ENCODE data around the gene ZNF773.
"Not testable (repeated sequence)": the region's sequence is repeated elsewhere in the genome, so short reads cannot be mapped to it uniquely, and the experiment has no call there.

Gene ZNF773

DNA sequence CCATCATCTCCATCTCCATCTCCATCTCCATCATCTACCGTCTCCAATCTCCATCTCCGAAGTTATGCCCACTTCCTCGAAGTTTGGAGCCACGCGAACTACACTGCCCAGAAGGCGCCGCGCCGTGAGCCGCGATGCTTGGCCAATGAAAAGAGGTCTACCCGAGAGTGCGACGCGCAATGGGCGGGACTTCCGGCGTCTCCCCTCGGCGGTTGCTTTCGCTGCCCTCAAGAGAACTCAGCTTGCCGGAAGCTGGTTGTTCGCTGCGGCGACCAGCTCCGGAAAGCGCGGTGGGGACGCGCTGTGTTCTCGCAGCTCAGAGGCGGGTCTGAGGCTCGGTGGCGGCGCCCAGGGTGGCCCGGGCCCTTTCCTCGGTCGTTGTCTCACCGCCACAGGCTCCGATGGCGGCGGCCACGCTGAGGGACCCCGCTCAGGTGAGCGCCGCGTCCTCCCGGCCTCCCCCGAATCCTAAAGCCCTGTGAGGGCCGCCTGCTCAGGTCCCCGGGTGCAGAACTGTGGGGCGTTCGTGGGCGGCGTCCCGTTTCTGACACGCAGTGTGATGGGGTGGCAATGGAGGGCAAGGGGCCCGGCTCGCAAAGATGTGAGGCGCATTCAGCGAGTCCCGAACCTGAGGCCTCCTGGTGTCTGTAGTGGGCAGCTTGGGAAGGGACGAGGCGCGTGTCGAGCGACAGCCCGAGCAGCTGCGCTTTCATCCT, at the start of gene ZNF773:
ZNF773 (plus strand) TSS at position 259 of the 716 bp plus-strand sequence; CDS start at position 402, 143 bp downstream.
- DNase-seq: peak; percentile 83 to 84

GRCh38 chr19:57452307-57452706, 47.4 kb upstream of the ZNF773 start:
- DNase-seq: no peak

DNA sequence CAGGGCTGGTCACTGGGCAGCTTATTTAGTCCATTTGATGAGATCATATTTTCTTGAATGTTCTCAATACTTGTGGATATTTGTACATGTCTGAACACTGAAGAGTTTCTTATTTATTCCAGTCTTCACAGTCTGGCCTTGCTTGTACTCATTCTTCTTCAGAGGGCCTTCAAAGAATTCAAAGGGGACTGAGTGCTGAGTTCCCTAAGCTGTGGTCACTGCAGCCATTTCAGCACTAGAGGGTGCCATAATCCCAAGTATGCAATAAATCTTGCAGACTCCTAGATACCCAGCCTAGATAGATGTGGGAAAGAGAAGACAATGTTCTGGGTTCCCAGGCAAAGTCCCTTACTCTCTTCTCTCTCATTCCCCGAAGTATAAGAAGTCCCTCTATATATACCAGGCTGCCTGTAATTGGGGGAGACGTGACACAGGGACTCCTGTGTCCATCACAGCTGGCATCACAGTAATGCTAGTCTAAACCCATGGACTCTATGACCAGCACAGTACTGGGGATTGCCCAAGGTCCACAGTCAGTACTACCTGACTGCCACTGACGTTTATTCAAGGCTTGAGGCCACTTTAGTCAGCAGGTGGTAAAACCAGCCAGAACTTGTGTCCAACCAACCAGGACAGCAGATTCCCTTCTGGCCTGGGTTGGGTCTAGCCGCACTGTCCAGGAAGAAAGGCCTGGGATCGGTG, 33.9 kb upstream of the ZNF773 start:
- peak; percentile 62 to 78 for DNase-seq

DNA sequence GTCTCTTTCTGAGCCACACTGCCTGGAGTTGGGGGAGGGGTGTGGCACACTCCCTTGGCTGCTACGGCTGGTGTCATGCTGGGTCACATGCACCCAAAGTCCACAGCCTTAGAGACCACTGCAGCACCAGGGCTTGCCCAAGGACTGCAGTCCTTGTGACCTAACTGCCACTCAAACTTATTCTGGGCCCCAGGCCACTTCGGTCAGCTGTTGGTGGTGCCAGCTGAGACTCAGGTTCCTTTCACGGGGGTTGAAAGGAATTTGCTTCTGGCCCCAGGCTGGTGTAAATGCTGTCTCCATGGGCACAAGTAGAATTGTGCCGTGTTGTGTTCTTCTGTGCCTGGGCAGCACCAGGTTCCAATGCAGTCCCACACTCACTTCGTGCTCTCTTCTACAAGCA, 33.2 kb upstream of the ZNF773 start:
- DNase-seq: no peak

DNA sequence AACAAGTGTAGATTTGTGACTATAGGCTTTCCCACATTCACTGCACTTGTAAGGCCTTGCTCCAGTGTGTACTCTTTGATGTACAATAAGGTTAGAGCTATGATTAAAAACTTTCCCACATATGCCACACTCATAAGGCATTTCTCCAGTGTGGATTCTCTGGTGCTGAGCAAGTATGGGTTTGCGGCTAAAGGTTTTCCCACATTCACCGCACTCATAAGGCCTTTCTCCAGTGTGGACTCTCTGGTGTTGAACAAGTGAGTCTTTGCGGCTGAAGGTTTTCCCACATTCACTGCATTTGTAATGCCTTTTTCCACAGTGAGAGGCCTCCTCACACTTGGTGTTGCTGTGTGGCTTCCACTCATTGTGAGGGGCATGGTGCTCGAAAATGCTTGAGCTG, 26.1 kb upstream of the ZNF773 start:
- DNase-seq: no peak

- DNase-seq: peak; percentile 77 to 82
Observed at GRCh38 chr19:57477191-57478008, 22.3 kb upstream of the ZNF773 start, which contains the start of gene ZNF772. Gene ZNF772, minus strand, starts transcription at chr19:57477566. Its CDS starts 257 bp downstream, at chr19:57477309.

DNA sequence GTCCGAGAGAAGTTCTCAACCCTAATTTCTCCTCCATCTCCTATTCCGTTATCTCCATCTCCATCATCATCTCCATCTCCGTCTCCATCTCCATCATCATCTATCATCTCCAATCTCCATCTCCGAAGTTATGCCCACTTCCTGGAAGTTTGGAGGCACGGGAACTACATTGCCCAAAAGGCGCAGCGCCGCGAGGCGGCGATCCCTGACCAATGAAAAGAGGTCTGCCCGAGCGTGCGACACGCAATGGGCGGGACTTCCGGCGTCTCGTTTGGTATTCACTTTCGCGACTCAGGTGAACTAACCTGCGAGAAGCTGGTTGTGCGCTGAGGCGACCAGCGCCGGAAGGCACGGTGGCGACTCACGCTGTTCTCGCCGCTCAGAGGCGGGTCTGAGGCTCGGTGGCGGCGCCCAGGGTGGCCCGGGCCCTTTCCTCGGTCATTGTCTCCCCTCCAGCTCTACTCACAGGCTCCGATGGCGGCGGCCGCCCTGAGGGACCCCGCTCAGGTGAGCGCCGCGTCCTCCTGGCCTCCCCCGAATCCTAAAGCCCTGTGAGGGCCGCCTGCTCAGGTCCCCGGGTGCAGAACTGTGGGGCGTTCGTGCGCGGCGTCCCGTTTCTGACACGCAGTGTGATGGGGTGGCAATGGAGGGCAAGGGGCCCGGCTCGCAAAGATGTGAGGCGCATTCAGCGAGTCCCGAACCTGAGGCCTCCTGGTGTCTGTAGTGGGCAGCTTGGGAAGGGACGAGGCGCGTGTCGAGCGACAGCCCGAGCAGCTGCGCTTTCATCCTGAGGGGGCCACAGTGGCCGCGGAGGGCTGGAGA, 12.1 kb upstream of the ZNF773 start, which contains the start of gene ZNF419:
ZNF419 (plus strand) TSS at position 274 of the 822 bp plus-strand sequence; CDS start at position 475, 201 bp downstream.
- peak; percentile 67 to 77 for DNase-seq

DNA sequence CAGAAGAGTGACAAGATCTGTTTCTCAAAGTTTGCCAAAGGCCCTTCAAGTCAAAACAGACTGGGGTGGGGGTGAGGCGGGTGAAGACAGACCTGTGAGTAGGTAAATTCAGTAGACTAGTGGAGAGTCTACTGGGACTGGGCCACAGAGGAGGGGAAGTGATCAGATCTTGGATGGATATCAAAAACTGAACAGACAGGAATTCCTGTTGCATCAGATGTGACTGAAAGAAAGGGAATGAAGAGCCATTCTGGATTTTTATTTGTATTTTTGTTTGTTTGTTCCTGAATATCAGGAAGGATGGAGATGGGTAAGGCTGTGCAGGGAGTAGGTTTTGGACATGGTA, 11.5 kb upstream of the ZNF773 start:
- DNase-seq: not testable (repeated sequence)

DNA sequence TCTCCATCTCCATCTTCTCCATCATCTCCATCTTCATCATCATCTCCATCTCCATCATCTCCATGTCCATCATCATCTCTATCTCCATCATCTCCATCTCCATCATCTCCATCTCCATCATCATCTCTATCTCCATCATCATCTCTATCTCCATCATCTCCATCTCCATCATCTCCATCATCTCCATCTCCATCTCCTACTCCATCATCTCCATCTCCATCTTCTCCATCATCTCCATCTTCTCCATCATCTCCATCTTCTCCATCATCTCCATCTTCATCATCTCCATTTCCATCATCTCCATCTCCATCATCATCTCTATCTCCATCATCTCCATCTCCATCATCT, 432 bp upstream of the ZNF773 start:
- DNase-seq: not testable (repeated sequence)

DNA sequence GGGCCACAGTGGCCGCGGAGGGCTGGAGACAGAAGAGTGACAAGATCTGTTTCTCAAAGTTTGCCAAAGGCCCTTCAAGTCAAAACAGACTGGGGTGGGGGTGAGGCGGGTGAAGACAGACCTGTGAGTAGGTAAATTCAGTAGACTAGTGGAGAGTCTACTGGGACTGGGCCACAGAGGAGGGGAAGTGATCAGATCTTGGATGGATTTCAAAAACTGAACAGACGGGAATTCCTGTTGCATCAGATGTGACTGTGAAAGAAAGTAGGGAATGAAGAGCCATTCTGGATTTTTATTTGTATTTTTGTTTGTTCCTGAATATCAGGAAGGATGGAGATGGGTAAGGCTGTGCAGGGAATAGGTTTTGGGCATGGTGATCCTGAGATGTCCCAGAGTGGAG, 662 bp downstream of the ZNF773 start:
- peak in 1 of 2 experiments; percentile 8 for DNase-seq

GRCh38 chr19:57506163-57506562, 6.4 kb downstream of the ZNF773 start:
- DNase-seq: no peak

DNA sequence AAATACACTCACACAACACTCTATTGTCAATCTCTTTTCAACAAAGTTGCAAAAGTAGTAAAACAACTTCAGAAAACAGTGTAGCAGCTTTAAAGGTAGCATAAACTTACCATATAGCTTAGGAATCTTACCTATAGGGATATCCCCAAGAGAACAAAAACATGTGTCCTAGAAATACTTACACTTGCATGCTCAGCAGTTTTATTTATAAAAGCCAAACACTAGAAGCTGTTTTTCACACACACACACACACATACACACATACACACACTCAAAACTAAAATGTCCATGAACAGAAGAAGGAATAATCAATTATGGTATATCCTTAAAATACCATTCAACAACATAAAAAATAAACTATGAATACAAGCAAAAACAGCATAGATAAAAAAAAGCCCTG, 11.7 kb downstream of the ZNF773 start:
- DNase-seq: no peak

GRCh38 chr19:57512845-57513244, 13.1 kb downstream of the ZNF773 start:
- DNase-seq: no peak

DNA sequence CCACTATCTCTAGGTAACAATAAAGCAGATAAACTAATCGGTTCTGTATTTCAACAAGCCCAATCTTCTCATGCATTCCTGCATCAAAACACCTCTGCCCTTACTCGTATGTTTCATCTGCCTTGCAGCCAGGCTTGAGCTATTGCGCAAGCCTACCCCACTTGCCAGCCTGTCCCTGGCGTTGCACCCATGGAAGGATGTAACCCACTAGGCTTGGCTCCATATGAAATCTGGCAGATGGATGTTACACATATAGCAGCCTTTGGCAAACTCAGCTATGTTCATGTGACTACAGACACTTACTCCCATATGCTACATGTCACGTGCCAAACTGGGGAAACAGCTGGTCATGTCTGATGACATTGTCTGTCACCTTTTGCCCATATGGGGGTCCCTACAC, 15.5 kb downstream of the ZNF773 start:
- no peak for DNase-seq

DNA sequence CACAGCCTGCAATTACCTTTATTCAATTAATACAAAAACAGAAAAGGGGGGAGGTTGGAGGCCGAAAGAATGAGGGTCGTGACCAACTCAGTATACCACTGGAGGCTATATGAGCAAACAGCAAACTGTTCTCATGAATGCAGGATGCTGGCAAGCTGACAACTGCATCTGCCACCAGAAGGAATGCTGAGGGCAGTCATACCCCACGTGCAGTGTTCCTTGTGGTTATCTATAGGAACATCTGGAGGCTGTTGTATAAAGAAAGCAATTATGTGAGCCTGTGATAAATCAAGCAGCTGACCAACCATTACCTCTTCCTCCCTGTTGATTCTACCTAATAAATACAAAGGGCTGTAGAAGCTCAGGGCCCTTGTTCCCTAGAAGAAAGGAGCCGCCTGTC, 18.3 kb downstream of the ZNF773 start:
- DNase-seq: not testable (repeated sequence)

DNA sequence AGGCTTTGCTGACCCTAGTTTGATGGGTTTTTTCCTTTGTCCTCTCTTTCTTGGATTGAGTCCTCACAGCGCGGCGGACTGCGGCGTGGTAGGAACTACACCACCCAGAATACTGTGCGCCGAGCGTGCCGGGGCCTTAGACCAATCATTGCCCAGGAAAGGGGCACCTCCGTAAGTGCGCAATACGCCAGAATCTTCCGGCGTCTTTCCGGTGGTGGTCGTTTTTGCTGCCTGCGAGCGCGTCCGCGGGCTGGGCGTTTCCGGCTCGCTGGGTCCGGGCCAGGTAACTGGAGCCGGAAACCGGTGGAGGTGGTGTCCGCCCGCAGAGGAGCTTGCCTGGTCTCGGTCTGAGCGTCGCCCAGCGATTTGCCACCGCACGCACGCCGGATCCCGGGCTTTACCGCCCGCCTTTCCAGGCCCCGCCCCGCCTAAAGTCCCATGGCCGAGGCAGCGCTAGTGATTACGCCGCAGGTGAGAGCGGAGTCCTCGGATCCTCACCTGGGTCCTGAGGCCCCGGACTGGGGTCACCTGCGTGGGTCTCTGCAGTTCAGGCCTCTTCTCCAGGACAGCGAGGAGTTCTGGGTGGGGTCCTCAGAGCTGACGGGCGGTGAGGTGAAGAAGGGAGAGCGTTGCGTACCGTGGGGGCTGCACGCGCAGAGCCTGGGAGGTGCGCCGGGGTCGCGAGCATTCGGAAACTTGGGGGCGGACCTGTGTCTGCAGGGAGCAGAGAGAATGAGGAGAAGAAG, 27.6 kb downstream of the ZNF773 start, which contains the start of gene ZNF549:
ZNF549 (plus strand) TSS at position 221 of the 746 bp plus-strand sequence; CDS start at position 439, 218 bp downstream.
- peak; percentile 74 to 83 for DNase-seq

DNA sequence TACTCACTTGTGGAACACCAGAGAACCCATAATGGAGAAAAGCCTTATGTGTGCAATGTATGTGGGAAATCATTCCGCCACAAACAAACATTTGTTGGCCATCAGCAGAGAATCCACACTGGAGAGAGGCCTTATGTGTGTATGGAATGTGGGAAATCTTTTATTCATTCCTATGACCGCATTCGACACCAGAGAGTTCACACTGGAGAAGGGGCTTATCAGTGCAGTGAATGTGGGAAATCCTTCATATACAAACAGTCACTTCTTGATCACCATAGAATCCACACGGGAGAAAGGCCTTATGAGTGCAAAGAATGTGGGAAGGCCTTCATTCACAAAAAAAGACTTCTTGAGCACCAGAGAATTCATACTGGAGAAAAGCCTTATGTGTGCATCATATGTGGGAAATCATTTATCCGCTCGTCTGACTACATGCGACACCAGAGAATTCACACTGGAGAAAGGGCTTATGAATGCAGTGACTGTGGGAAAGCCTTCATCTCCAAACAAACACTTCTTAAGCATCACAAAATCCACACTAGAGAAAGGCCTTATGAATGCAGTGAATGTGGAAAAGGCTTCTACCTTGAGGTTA, 38.3 kb downstream of the ZNF773 start:
- no peak for DNase-seq

- DNase-seq: no peak
Observed at GRCh38 chr19:57546513-57546912, 46.8 kb downstream of the ZNF773 start.

- DNase-seq: no peak
Observed at GRCh38 chr19:57552432-57552831, 52.7 kb downstream of the ZNF773 start.

- DNase-seq: no peak
Observed at GRCh38 chr19:57557659-57558058, 57.9 kb downstream of the ZNF773 start.

Data from AML-193 (cell line).